Naive thymus-derived CD8-positive, alpha-beta T cell (primary cell): ENCODE measurements around the gene SDHAF3. TPM values are rescaled to one million over a fixed set of nuclear protein-coding genes. Genes with fewer than 3 reads are reported as not detected.
"Not testable (repeated sequence)": the region's sequence is repeated elsewhere in the genome, so short reads cannot be mapped to it uniquely, and the experiment has no call there.

Experiments
- ATAC-seq, 2 donors: fragments of 150-1000 bp; cut with Tn5 transposase in 1 of 2; sonication (Bioruptor Pico), chemical (Tn5 transposase) in 1 of 2; 1 replicate in 1 of 2; 2 replicates in 1 of 2; pipeline ENCODE4 v1.10.0; 2021; ENCODE audit warnings: mild to moderate bottlenecking in 2 of 2, moderate library complexity in 2 of 2
- POLR2A ChIA-PET: fragments of 350-600 bp; sonication (Branson Sonifier 250); formaldehyde crosslinking; loops from one replicate; lab custom pipeline; 2021; ENCODE audit warnings: antibody characterized with exemption; lab: Charles Lee
- DNase-seq, 10 donors: peaks; one replicate each; pipeline versions ENCODE4 v3.0.0 to v3.0.0-alpha.2; 2020 to 2022
- H3K27ac Mint-ChIP-seq, 10 donors: one replicate each; pipeline ENCODE4 v1.8.0; 2020 to 2022; ENCODE audit warnings: mild to moderate bottlenecking in 10 of 10, mixed read lengths in 10 of 10, moderate library complexity in 4 of 10, inconsistent platforms in 1 of 10
- H3K27me3 Mint-ChIP-seq, 5 donors: one replicate each; pipeline ENCODE4 v1.8.0; 2021 to 2022; ENCODE audit warnings: mixed read lengths in 5 of 5
- H3K36me3 Mint-ChIP-seq, 3 donors: one replicate each; pipeline ENCODE4 v1.8.0; 2020 to 2022; ENCODE audit warnings: mixed read lengths in 3 of 3, mild to moderate bottlenecking in 2 of 3, inconsistent platforms in 1 of 3
- H3K4me1 Mint-ChIP-seq, 4 donors: one replicate each; pipeline ENCODE4 v1.8.0; 2021 to 2022; ENCODE audit warnings: mixed read lengths in 4 of 4
- H3K4me3 Mint-ChIP-seq, 10 donors: one replicate each; pipeline ENCODE4 v1.8.0; 2020 to 2022; ENCODE audit warnings: mild to moderate bottlenecking in 10 of 10, mixed read lengths in 10 of 10, moderate library complexity in 6 of 10, inconsistent platforms in 1 of 10
- H3K9me3 Mint-ChIP-seq, 9 donors: one replicate each; pipeline ENCODE4 v1.8.0; 2020 to 2022; ENCODE audit warnings: mixed read lengths in 9 of 9, mild to moderate bottlenecking in 3 of 9, inconsistent platforms in 1 of 9, moderate library complexity in 1 of 9
- polyA plus RNA-seq, 3 donors: library from polyadenylated mRNA; unstranded; fragments of 300-500 nt; fragmentation: Illumina TruSeq; gene quantifications; one replicate each; pipeline ENCODE4 v1.2.3, GENCODE V29; 2021
- total RNA-seq, 8 experiments: library from RNA in 2 of 8; stranded (reverse) in 2 of 8; gene quantifications; one replicate each; pipeline ENCODE4 v1.2.3 and lab custom pipeline; 2021 to 2026

SDHAF3 gene
- 10 to 100 TPM; 18.3 to 20.2 TPM for total RNA-seq
- polyA plus RNA-seq: 10 to 100 TPM; 51.6 to 70.9 (median 59.4) TPM
- total RNA-seq (lab: John Stamatoyannopoulos, UW): 4.4 to 15.2 (median 8.0) reads per million in 6 experiments

GRCh38 chr7:97117372-97118188, at the start of gene SDHAF3:
SDHAF3 (plus strand) TSS chr7:97117698; CDS start chr7:97117724, 26 bp downstream.
- H3K36me3 Mint-ChIP-seq: peaks cover 0 to 7% (median 4%) of the 10 kb centered on the region in 3 donors
- POLR2A ChIA-PET: interaction anchor here (1.0 to 2.2 kb wide), 7 partner anchors 10 to 1761 kb away, joined by 3 to 13 read pairs (median 4); partner anchors contain the start of genes ASNS, SEM1 and TRRAP
- ATAC-seq (peak; percentile 90 to 93), DNase-seq (peak; percentile 96 to 99 (median 98))
- peaks cover 24 to 59% (median 47%) of the 10 kb centered on the region in 4 donors for H3K4me1 Mint-ChIP-seq
- H3K27ac Mint-ChIP-seq: peak within 1 kb of the TSS; percentile 94 to 98 (median 96)
- H3K27me3 Mint-ChIP-seq: no peaks in the 10 kb centered on the region
- peak within 1 kb of the TSS; percentile 94 to 97 (median 96) for H3K4me3 Mint-ChIP-seq
- peaks cover 0 to 10% (median 0%) of the 10 kb centered on the region in 9 donors for H3K9me3 Mint-ChIP-seq

- H3K36me3 Mint-ChIP-seq, H3K9me3 Mint-ChIP-seq, H3K27ac Mint-ChIP-seq, DNase-seq, ATAC-seq, POLR2A ChIA-PET, H3K4me1 Mint-ChIP-seq: not testable (repeated sequence)
- H3K27me3 Mint-ChIP-seq: peaks cover 19 to 57% (median 25%) of the 10 kb centered on the region in 5 donors
- H3K4me3 Mint-ChIP-seq: peak overlapping the region in 1 of 10 donors; percentile 30
These were observed 45.5 kb upstream of the SDHAF3 start for GRCh38 chr7:97072025-97072424.

GRCh38 chr7:97075928-97076327, 41.6 kb upstream of the SDHAF3 start:
- DNase-seq: no peak
- no peaks in the 10 kb centered on the region for H3K36me3 Mint-ChIP-seq
- H3K9me3 Mint-ChIP-seq: peaks cover 0 to 3% (median 0%) of the 10 kb centered on the region in 9 donors
- no peak for ATAC-seq
- H3K27ac Mint-ChIP-seq: no peak overlapping the region
- peaks cover 16 to 69% (median 37%) of the 10 kb centered on the region in 5 donors for H3K27me3 Mint-ChIP-seq
- peaks cover 0 to 7% (median 0%) of the 10 kb centered on the region in 4 donors for H3K4me1 Mint-ChIP-seq
- POLR2A ChIA-PET: no interaction called here
- no peak overlapping the region for H3K4me3 Mint-ChIP-seq

- ATAC-seq (no peak), DNase-seq (no peak)
- POLR2A ChIA-PET: no interaction called here
- no peak overlapping the region for H3K27ac Mint-ChIP-seq
- peaks cover 0 to under 1% (median 0%) of the 10 kb centered on the region in 3 donors for H3K36me3 Mint-ChIP-seq
- H3K27me3 Mint-ChIP-seq: peaks cover 20 to 71% (median 39%) of the 10 kb centered on the region in 5 donors
- peaks cover 0 to 3% (median 0%) of the 10 kb centered on the region in 4 donors for H3K4me1 Mint-ChIP-seq
- no peak overlapping the region for H3K4me3 Mint-ChIP-seq
- H3K9me3 Mint-ChIP-seq: peaks cover 0 to 2% (median 0%) of the 10 kb centered on the region in 9 donors
These were observed 39.2 kb upstream of the SDHAF3 start for GRCh38 chr7:97078023-97078969.

GRCh38 chr7:97079300-97079699, 38.2 kb upstream of the SDHAF3 start:
- H3K4me1 Mint-ChIP-seq: peaks cover 0 to 3% (median 0%) of the 10 kb centered on the region in 4 donors
- no peak for ATAC-seq
- H3K27ac Mint-ChIP-seq: no peak overlapping the region
- no peak overlapping the region for H3K4me3 Mint-ChIP-seq
- POLR2A ChIA-PET: no interaction called here
- no peak for DNase-seq
- peaks cover 0 to 6% (median 0%) of the 10 kb centered on the region in 9 donors for H3K9me3 Mint-ChIP-seq
- H3K27me3 Mint-ChIP-seq: peaks cover 17 to 66% (median 34%) of the 10 kb centered on the region in 5 donors
- H3K36me3 Mint-ChIP-seq: peaks cover 0 to 4% (median 0%) of the 10 kb centered on the region in 3 donors

- ATAC-seq: no peak
- Mint-ChIP-seq H3K9me3 (peaks cover 0 to 6% (median 0%) of the 10 kb centered on the region in 9 donors), H3K4me1 (peaks cover 0 to 3% (median 0%) of the 10 kb centered on the region in 4 donors), H3K27me3 (peaks cover 18 to 65% (median 28%) of the 10 kb centered on the region in 5 donors), H3K4me3 (no peak overlapping the region), H3K36me3 (peaks cover 0 to 4% (median 0%) of the 10 kb centered on the region in 3 donors), H3K27ac (no peak overlapping the region)
- POLR2A ChIA-PET: interaction anchor here (0.6 kb wide), 1 partner anchor 77 kb away, joined by 5 read pairs; no protein-coding TSS in a partner anchor
- DNase-seq: no peak
These were observed 35.8 kb upstream of the SDHAF3 start for GRCh38 chr7:97081521-97082300.

- peaks cover 0 to 4% (median 0%) of the 10 kb centered on the region in 9 donors for H3K9me3 Mint-ChIP-seq
- ATAC-seq (no peak), DNase-seq (no peak)
- peaks cover 0 to 3% (median 0%) of the 10 kb centered on the region in 3 donors for H3K36me3 Mint-ChIP-seq
- H3K27ac Mint-ChIP-seq: no peak overlapping the region
- POLR2A ChIA-PET: no interaction called here
- H3K27me3 Mint-ChIP-seq: peaks cover 12 to 61% (median 30%) of the 10 kb centered on the region in 5 donors
- no peaks in the 10 kb centered on the region for H3K4me1 Mint-ChIP-seq
- no peak overlapping the region for H3K4me3 Mint-ChIP-seq
These were observed 29.1 kb upstream of the SDHAF3 start for GRCh38 chr7:97088364-97088763.

GRCh38 chr7:97089771-97090170, 27.7 kb upstream of the SDHAF3 start:
- ATAC-seq: no peak
- no peaks in the 10 kb centered on the region for H3K9me3 Mint-ChIP-seq
- no peak overlapping the region for H3K4me3 Mint-ChIP-seq
- H3K4me1 Mint-ChIP-seq: no peaks in the 10 kb centered on the region
- DNase-seq: no peak
- POLR2A ChIA-PET: no interaction called here
- no peak overlapping the region for H3K27ac Mint-ChIP-seq
- no peaks in the 10 kb centered on the region for H3K36me3 Mint-ChIP-seq
- H3K27me3 Mint-ChIP-seq: peaks cover 7 to 53% (median 25%) of the 10 kb centered on the region in 5 donors

GRCh38 chr7:97090761-97091353, 26.6 kb upstream of the SDHAF3 start:
- Mint-ChIP-seq H3K27me3 (peaks cover 7 to 42% (median 19%) of the 10 kb centered on the region in 5 donors), H3K4me1 (no peaks in the 10 kb centered on the region), H3K9me3 (no peaks in the 10 kb centered on the region), H3K27ac (no peak overlapping the region), H3K36me3 (no peaks in the 10 kb centered on the region), H3K4me3 (no peak overlapping the region)
- ATAC-seq: no peak
- no peak for DNase-seq
- POLR2A ChIA-PET: no interaction called here

GRCh38 chr7:97094284-97094930, 23.1 kb upstream of the SDHAF3 start:
- H3K27ac Mint-ChIP-seq: no peak overlapping the region
- H3K36me3 Mint-ChIP-seq: no peaks in the 10 kb centered on the region
- H3K27me3 Mint-ChIP-seq: peaks cover 10 to 34% (median 16%) of the 10 kb centered on the region in 5 donors
- DNase-seq (no peak), ATAC-seq (no peak)
- no peaks in the 10 kb centered on the region for H3K4me1 Mint-ChIP-seq
- H3K9me3 Mint-ChIP-seq: no peaks in the 10 kb centered on the region
- POLR2A ChIA-PET: no interaction called here
- no peak overlapping the region for H3K4me3 Mint-ChIP-seq

GRCh38 chr7:97096037-97096436, 21.5 kb upstream of the SDHAF3 start:
- POLR2A ChIA-PET: no interaction called here
- Mint-ChIP-seq H3K27ac (no peak overlapping the region), H3K36me3 (peaks cover 0 to 2% (median 0%) of the 10 kb centered on the region in 3 donors), H3K27me3 (peaks cover 17 to 44% (median 24%) of the 10 kb centered on the region in 5 donors), H3K4me1 (no peaks in the 10 kb centered on the region), H3K4me3 (no peak overlapping the region), H3K9me3 (no peaks in the 10 kb centered on the region)
- no peak for DNase-seq
- ATAC-seq: no peak
